Transverse colon (tissue), 4 donors: ENCODE data around the gene KDM4D. TPM values are rescaled to one million over a fixed set of nuclear protein-coding genes. Genes with fewer than 3 reads are reported as not detected.

Source experiments
- DNase-seq: peaks from one replicate; pipeline ENCODE4 v3.0.0-alpha.2; 2019
- H3K27ac ChIP-seq, 4 donors: fragments of 200-600 bp; sonication (generic); 2 replicates each; pipeline ENCODE4 v1.5.1; 2016 to 2018; ENCODE audit warnings: inconsistent platforms in 4 of 4
- H3K27me3 ChIP-seq: fragments of 200-600 bp; sonication (generic); 2 replicates; pipeline ENCODE4 v1.5.1; 2017; ENCODE audit warnings: inconsistent platforms
- H3K36me3 ChIP-seq, 4 donors: fragments of 200-600 bp; sonication (generic); 2 replicates each; pipeline ENCODE4 v1.5.1; 2017 to 2019; ENCODE audit warnings: inconsistent platforms in 4 of 4
- H3K4me1 ChIP-seq, 4 donors: fragments of 200-600 bp; sonication (generic); 2 replicates each; pipeline ENCODE4 v1.5.1; 2017 to 2020; ENCODE audit warnings: inconsistent platforms in 4 of 4
- H3K4me3 ChIP-seq, 4 donors: fragments of 200-600 bp; sonication (generic); 1 replicate in 1 of 4; 2 replicates in 3 of 4; pipeline versions ENCODE4 v1.5.1 to v1.6.1; 2017 to 2019; ENCODE audit warnings: inconsistent platforms in 4 of 4
- H3K9me3 ChIP-seq, 2 donors: fragments of 200-600 bp; sonication (generic); 2 replicates each; pipeline ENCODE4 v1.5.1; 2017 to 2019; ENCODE audit warnings: inconsistent platforms in 2 of 2
- EP300 ChIP-seq: sonication (generic); formaldehyde crosslinking; IDR thresholded peaks from one replicate; pipeline ENCODE4 v1.6.1; 2017; ENCODE audit warnings: antibody characterized with exemption, low read depth
- POLR2A ChIP-seq: fragments of 450-650 bp; IDR thresholded peaks from one replicate; pipeline ENCODE4 v1.6.1; 2016; ENCODE audit warnings: antibody characterized with exemption, mild to moderate bottlenecking, moderate library complexity
- POLR2AphosphoS5 ChIP-seq, 3 donors: sonication (generic); formaldehyde crosslinking; IDR thresholded peaks; one replicate each; pipeline ENCODE4 v1.6.1; 2016; ENCODE audit warnings: antibody characterized with exemption in 3 of 3
- WGBS, 2 donors: methylation state at CpG; one replicate each; pipeline ENCODE4 v1.1.5; 2018; ENCODE audit warnings: low coverage in 1 of 2; 5-methylcytosine and 5-hydroxymethylcytosine counted together
- in situ Hi-C, 4 donors: fragments of 200-750 bp; cut with MboI; loops; one replicate each; pipeline versions ENCODE4 v1.15.0 to v1.15.1; 2017; ENCODE audit warnings: low sequenced_read_pairs in 3 of 4, low pct_ligation_motif_present in 1 of 4, low pct_unique_long_range_greater_than_20kb in 1 of 4
- intact Hi-C: fragments of 100-400 bp; cut with DNase I; formaldehyde crosslinking; loops from one replicate; pipeline ENCODE4 v1.15.1; 2023; ENCODE audit warnings: low total_unique reads
- total RNA-seq, 4 donors: library from RNA; depleted of rRNA; stranded (reverse); fragments of >200 nt; gene quantifications; one replicate each; pipeline ENCODE4 v1.1.0, GENCODE V29; 2016
- TF ChIP-seq, protein P1 (sequence below), 5 experiments: fragments of 200-600 bp in 3 of 5; fragments of 450-650 bp in 2 of 5; sonication (generic) in 3 of 5; IDR thresholded peaks; 1 replicate in 2 of 5; 2 replicates in 3 of 5; pipeline ENCODE4 v1.5.1; 2016 to 2017; ENCODE audit warnings: antibody characterized with exemption in 5 of 5, inconsistent platforms in 3 of 5, mild to moderate bottlenecking in 2 of 5, moderate library complexity in 1 of 5

The KDM4D gene
- total RNA-seq, 4 donors from 2014 or later = 0.27 to 3.0 (median 0.32) TPM; not detected in 1

DNA sequence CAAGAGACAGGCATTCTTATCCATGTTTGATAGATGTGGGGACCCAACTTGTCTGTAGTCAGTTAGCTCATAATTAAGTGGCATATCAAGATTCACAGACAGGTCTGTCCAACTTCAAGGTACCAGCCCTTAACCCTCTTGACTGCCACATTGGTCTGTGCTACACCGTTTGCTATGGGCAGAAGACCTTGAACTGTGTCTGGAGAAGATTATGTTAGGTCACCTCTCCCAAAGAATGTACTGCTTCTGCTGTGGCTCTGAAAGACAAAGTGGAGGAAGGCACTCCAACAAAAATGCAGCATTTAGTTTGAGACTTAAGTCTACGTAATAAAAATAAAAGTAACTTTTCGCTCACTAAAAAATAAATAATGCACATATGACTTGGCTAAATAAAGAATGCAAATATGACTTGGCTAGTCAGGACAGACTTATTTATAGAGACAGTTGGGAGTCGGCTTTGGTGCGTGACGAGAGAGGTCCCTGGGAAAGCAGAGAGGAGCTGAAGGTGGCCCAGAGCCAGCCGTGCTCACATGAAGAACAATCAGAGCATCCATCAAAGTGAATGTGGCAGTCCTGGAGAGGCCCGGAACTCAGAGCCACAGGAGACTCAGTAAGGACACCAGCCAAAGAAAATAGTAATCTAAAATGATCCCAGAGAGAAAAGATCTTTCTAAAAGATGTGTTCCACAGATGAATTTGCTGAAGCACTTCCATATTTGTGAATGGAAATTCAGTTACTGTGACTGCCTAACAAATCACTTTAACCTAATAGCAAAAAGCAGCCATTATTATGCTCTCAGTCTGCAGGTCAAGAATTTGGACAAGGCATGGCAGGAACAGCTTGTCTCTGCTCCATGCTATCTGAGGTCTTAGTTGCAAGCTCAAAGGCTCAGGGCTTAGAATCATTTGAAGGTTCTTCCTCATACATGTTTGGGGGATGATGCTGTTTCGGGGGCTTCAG lies 35.1 kb upstream of the KDM4D start:
- TF ChIP-seq EP300 (no peak), POLR2AphosphoS5 (IDR thresholded peaks at IDR 0.05) (no peak), POLR2A (no peak)
- H3K27ac ChIP-seq = no peak overlapping the region
- 38 to 47% methylated on average over 8 to 9 of the region's 9 CpGs for WGBS, 2 donors
- no peaks in the 10 kb centered on the region for H3K4me1 ChIP-seq
- no peaks in the 10 kb centered on the region for H3K36me3 ChIP-seq
- no peak overlapping the region for H3K4me3 ChIP-seq
- no peaks in the 10 kb centered on the region for H3K9me3 ChIP-seq
- no peaks in the 10 kb centered on the region for H3K27me3 ChIP-seq
- DNase-seq = no peak
- in situ Hi-C loops = no loop called here
- intact Hi-C loops = no loop called here

DNA sequence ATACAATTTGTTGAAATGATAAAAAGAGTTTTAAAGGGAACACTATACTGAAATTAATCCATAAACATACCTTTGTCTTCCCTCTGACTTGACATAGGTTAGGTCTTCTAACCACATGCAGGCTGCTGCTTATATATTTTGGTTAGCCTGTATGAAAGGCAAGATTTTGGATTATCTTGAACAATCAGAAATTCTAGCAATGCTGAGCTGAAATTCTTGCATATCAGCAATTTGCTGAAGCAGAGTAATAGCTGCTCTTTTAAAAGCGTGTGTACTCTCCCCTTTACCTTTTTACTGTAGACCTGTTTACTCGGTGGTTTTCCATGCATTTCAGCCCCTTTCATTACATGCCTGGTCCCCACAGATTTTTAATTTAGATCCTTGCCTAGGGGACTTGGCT lies 34.2 kb upstream of the KDM4D start:
- Histone ChIP-seq H3K36me3 (no peaks in the 10 kb centered on the region), H3K27me3 (no peaks in the 10 kb centered on the region), H3K9me3 (no peaks in the 10 kb centered on the region), H3K4me3 (no peak overlapping the region), H3K27ac (no peak overlapping the region), H3K4me1 (no peaks in the 10 kb centered on the region)
- DNase-seq = no peak
- TF ChIP-seq, protein P1, sequence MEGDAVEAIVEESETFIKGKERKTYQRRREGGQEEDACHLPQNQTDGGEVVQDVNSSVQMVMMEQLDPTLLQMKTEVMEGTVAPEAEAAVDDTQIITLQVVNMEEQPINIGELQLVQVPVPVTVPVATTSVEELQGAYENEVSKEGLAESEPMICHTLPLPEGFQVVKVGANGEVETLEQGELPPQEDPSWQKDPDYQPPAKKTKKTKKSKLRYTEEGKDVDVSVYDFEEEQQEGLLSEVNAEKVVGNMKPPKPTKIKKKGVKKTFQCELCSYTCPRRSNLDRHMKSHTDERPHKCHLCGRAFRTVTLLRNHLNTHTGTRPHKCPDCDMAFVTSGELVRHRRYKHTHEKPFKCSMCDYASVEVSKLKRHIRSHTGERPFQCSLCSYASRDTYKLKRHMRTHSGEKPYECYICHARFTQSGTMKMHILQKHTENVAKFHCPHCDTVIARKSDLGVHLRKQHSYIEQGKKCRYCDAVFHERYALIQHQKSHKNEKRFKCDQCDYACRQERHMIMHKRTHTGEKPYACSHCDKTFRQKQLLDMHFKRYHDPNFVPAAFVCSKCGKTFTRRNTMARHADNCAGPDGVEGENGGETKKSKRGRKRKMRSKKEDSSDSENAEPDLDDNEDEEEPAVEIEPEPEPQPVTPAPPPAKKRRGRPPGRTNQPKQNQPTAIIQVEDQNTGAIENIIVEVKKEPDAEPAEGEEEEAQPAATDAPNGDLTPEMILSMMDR (IDR thresholded peaks at IDR 0.05) = no peak
- TF ChIP-seq EP300 (no peak), POLR2AphosphoS5 (IDR thresholded peaks at IDR 0.05) (no peak), POLR2A (no peak)
- intact Hi-C loops (no loop called here), in situ Hi-C loops (no loop called here)
- 90 to 91% methylated on average over 2 of the region's 2 CpGs for WGBS, 2 donors

DNA sequence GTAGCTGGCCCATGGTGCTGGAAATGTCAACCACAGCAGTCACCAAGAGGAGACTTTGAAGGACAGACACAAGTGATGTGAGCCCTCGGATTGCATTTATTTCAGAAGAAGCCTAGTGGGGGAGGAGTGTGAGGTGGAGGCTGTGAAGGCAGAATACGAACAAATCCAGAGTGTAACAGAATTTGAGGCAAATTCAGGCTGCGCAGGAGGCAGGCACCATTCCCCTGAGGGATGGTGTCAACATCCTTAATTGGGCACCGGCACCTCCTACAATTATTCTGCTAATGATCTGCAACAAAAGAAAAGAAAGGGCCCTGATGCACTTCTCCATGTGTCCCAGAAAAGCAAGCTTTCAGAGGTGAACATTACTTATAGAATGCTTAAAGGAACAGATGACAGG lies 32.4 kb upstream of the KDM4D start:
- Histone ChIP-seq H3K36me3 (no peaks in the 10 kb centered on the region), H3K4me1 (no peaks in the 10 kb centered on the region), H3K27ac (no peak overlapping the region), H3K9me3 (no peaks in the 10 kb centered on the region), H3K4me3 (no peak overlapping the region), H3K27me3 (no peaks in the 10 kb centered on the region)
- in situ Hi-C loops (no loop called here), intact Hi-C loops (no loop called here)
- 74 to 79% methylated on average over 3 to 4 of the region's 4 CpGs for WGBS, 2 donors
- DNase-seq = no peak
- no peak for TF ChIP-seq POLR2A
- TF ChIP-seq, protein P1 (IDR thresholded peaks at IDR 0.05) = no peak
- no peak for TF ChIP-seq EP300
- TF ChIP-seq POLR2AphosphoS5 (IDR thresholded peaks at IDR 0.05) = no peak

DNA sequence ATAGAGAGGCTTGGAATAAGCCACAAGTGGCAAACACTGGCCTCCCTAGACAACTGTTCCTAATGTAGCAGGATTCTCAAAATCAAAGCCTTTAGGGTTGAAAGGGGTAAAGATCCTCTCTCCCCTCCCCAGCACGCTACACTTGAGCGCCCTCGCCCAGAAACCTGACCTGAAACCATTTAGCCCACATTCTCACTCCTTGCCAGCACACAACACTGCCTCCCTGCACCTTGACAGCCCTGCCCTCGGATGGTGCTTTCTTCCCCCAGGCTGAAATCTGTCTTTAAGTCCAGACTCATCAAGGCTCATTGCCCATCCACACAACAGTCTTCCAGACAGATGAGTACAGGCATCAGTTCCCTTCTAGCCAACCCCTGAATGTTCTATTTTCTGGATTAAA lies 26.7 kb upstream of the KDM4D start:
- Histone ChIP-seq H3K9me3 (no peaks in the 10 kb centered on the region), H3K4me3 (no peak overlapping the region), H3K27me3 (no peaks in the 10 kb centered on the region), H3K4me1 (no peaks in the 10 kb centered on the region), H3K36me3 (no peaks in the 10 kb centered on the region), H3K27ac (no peak overlapping the region)
- intact Hi-C loops = no loop called here
- TF ChIP-seq EP300 = no peak
- no peak for TF ChIP-seq POLR2A
- TF ChIP-seq, protein P1 (IDR thresholded peaks at IDR 0.05) = no peak
- TF ChIP-seq POLR2AphosphoS5 (IDR thresholded peaks at IDR 0.05) = no peak
- DNase-seq = no peak
- in situ Hi-C loops = no loop called here
- WGBS, 2 donors = 71% methylated on average over 4 of the region's 4 CpGs; no CpG with 5 or more reads in 1 of the 2 donors
